Tibial nerve (tissue), 3 donors: ENCODE data around the gene HSP90AB1.

Experiments used
- POLR2A ChIP-seq, 2 donors: fragments of 450-650 bp; IDR thresholded peaks; one replicate each; pipeline ENCODE4 v1.6.1; 2017; ENCODE audit warnings: antibody characterized with exemption in 2 of 2, mild to moderate bottlenecking in 2 of 2, moderate library complexity in 2 of 2
- TF ChIP-seq, protein P1 (sequence below), 5 experiments: fragments of 200-600 bp in 3 of 5; fragments of 450-650 bp in 2 of 5; sonication (generic) in 3 of 5; IDR thresholded peaks; one replicate each; pipeline ENCODE4 v1.5.1; 2016 to 2019; ENCODE audit warnings: antibody characterized with exemption in 5 of 5, mild to moderate bottlenecking in 3 of 5, moderate library complexity in 2 of 5

DNA sequence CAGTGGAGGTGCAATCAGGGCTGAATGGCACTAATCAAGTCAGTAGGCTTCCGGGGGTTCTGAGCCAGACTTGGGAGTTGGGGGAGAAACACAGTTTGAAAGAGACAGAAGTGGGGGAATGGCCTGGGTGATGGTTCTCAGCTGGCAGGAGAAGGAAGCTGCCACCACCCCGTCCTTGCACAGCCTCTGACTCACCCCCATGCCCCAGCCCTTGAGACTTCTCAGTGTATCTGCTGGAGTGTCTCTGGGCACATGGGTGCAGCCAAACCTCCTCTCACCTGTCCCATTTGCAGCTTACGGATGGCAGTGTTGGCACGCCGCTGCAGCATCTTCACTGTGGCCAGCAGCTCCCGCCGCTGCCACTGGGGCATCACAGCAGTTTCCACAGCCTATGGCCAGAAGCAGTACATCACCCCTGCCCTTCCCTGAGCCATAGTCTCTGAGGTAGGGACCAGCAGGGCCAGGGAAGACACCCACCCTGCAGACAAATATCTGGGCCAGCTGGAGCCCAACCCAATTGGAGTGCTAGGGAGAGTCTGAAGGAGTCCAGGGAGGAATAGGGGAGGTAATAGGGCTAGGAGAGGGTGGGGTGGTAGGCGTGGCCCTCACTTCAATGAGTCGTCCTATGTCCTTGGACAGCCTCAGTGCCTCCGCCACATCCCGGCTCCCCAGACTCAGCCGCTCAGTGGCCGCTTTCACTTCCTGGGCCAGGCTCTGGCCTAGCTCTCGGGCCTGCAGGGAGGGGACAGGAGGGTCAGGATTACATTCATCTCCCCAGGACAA lies 55.1 kb downstream of the HSP90AB1 start:
- TF ChIP-seq, protein P1, sequence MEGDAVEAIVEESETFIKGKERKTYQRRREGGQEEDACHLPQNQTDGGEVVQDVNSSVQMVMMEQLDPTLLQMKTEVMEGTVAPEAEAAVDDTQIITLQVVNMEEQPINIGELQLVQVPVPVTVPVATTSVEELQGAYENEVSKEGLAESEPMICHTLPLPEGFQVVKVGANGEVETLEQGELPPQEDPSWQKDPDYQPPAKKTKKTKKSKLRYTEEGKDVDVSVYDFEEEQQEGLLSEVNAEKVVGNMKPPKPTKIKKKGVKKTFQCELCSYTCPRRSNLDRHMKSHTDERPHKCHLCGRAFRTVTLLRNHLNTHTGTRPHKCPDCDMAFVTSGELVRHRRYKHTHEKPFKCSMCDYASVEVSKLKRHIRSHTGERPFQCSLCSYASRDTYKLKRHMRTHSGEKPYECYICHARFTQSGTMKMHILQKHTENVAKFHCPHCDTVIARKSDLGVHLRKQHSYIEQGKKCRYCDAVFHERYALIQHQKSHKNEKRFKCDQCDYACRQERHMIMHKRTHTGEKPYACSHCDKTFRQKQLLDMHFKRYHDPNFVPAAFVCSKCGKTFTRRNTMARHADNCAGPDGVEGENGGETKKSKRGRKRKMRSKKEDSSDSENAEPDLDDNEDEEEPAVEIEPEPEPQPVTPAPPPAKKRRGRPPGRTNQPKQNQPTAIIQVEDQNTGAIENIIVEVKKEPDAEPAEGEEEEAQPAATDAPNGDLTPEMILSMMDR (IDR thresholded peaks at IDR 0.05) = no peak
- no peak for TF ChIP-seq POLR2A (IDR thresholded peaks at IDR 0.05)
